ENCODE measurements around the gene COL19A1.

GRCh38 chr6:69948479-69949114 is 82.2 kb downstream of the COL19A1 start:
- TF ChIP-seq POLR2A (IDR thresholded peaks at IDR 0.05), result no peak
- TF ChIP-seq, protein P1, sequence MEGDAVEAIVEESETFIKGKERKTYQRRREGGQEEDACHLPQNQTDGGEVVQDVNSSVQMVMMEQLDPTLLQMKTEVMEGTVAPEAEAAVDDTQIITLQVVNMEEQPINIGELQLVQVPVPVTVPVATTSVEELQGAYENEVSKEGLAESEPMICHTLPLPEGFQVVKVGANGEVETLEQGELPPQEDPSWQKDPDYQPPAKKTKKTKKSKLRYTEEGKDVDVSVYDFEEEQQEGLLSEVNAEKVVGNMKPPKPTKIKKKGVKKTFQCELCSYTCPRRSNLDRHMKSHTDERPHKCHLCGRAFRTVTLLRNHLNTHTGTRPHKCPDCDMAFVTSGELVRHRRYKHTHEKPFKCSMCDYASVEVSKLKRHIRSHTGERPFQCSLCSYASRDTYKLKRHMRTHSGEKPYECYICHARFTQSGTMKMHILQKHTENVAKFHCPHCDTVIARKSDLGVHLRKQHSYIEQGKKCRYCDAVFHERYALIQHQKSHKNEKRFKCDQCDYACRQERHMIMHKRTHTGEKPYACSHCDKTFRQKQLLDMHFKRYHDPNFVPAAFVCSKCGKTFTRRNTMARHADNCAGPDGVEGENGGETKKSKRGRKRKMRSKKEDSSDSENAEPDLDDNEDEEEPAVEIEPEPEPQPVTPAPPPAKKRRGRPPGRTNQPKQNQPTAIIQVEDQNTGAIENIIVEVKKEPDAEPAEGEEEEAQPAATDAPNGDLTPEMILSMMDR (IDR thresholded peaks at IDR 0.05), result no peak

All from prostate gland (tissue), 2 donors.